Measurements from ENCODE around the gene PRR16. TPM values are rescaled to one million over a fixed set of nuclear protein-coding genes. Genes with fewer than 3 reads are reported as not detected.

The PRR16 gene
- total RNA-seq, 1 donor from 2014 or later: 28.7 TPM

GRCh38 chr5:120539471-120539870, 75.4 kb downstream of the PRR16 start:
- TF ChIP-seq CTCF (IDR thresholded peaks at IDR 0.05): no peak

GRCh38 chr5:120540097-120540496, 76.0 kb downstream of the PRR16 start:
- Histone ChIP-seq H3K27ac (no peak overlapping the region), H3K9me3 (no peaks in the 10 kb centered on the region), H3K4me3 (no peak overlapping the region), H3K27me3 (no peaks in the 10 kb centered on the region), H3K4me1 (peaks cover 0 to 9% of the 10 kb centered on the region in 2 donors), H3K36me3 (no peaks in the 10 kb centered on the region)
- no peak for TF ChIP-seq CTCF (IDR thresholded peaks at IDR 0.05)
- no peak for DNase-seq (ENCODE audit: low spot score in 2 of 2)
- intact Hi-C loops (cut with DNase I): no loop called here

More at GRCh38 chr5:120539471-120539870, 75.4 kb downstream of the PRR16 start:
- DNase-seq (ENCODE audit: low spot score in 2 of 2): no peak
- intact Hi-C loops (cut with DNase I): no loop called here
- Histone ChIP-seq H3K4me3 (no peak overlapping the region), H3K4me1 (peaks cover 0 to 7% of the 10 kb centered on the region in 2 donors), H3K27ac (no peak overlapping the region), H3K27me3 (no peaks in the 10 kb centered on the region), H3K36me3 (no peaks in the 10 kb centered on the region), H3K9me3 (no peaks in the 10 kb centered on the region)

- Histone ChIP-seq H3K4me3 (no peak overlapping the region), H3K27me3 (no peaks in the 10 kb centered on the region), H3K36me3 (no peaks in the 10 kb centered on the region), H3K9me3 (no peaks in the 10 kb centered on the region), H3K4me1 (peaks cover 0 to 6% of the 10 kb centered on the region in 2 donors), H3K27ac (no peak overlapping the region)
- no peak for TF ChIP-seq CTCF (IDR thresholded peaks at IDR 0.05)
- intact Hi-C loops (cut with DNase I): no loop called here
- DNase-seq (ENCODE audit: low spot score in 2 of 2): no peak
Observed at GRCh38 chr5:120544043-120544442, 79.9 kb downstream of the PRR16 start.

- Histone ChIP-seq H3K4me3 (no peak overlapping the region), H3K4me1 (peaks cover 0 to 6% of the 10 kb centered on the region in 2 donors), H3K36me3 (no peaks in the 10 kb centered on the region), H3K9me3 (no peaks in the 10 kb centered on the region), H3K27me3 (no peaks in the 10 kb centered on the region), H3K27ac (no peak overlapping the region)
- no peak for DNase-seq (ENCODE audit: low spot score in 2 of 2)
- intact Hi-C loops (cut with DNase I): no loop called here
- no peak for TF ChIP-seq CTCF (IDR thresholded peaks at IDR 0.05)
Observed at GRCh38 chr5:120545007-120545406, 80.9 kb downstream of the PRR16 start.

- H3K9me3 ChIP-seq: no peaks in the 10 kb centered on the region
- H3K4me3 ChIP-seq: no peak overlapping the region
- no peaks in the 10 kb centered on the region for H3K27me3 ChIP-seq
- no peaks in the 10 kb centered on the region for H3K36me3 ChIP-seq
- no peak for DNase-seq (ENCODE audit: low spot score in 2 of 2)
- TF ChIP-seq CTCF (IDR thresholded peaks at IDR 0.05): no peak
- intact Hi-C loops (cut with DNase I): no loop called here
- H3K4me1 ChIP-seq: peaks cover 0 to 6% of the 10 kb centered on the region in 2 donors
- H3K27ac ChIP-seq: no peak overlapping the region
Observed at GRCh38 chr5:120545951-120546350, 81.9 kb downstream of the PRR16 start.

- no peaks in the 10 kb centered on the region for H3K36me3 ChIP-seq
- H3K4me1 ChIP-seq: peaks cover 0 to 4% of the 10 kb centered on the region in 2 donors
- intact Hi-C loops (cut with DNase I): no loop called here
- H3K9me3 ChIP-seq: no peaks in the 10 kb centered on the region
- H3K27ac ChIP-seq: no peak overlapping the region
- no peaks in the 10 kb centered on the region for H3K27me3 ChIP-seq
- no peak for TF ChIP-seq CTCF (IDR thresholded peaks at IDR 0.05)
- DNase-seq (ENCODE audit: low spot score in 2 of 2): no peak
- no peak overlapping the region for H3K4me3 ChIP-seq
Observed at GRCh38 chr5:120546922-120547321, 82.8 kb downstream of the PRR16 start.

Measured in ascending aorta (tissue), 2 donors.